Activated effector memory CD4-positive, alpha-beta T cell treated with Interleukin-2 at 50 U/mL for 16 hours (primary cell): Measurements from ENCODE around the gene TM9SF4.

Source experiments
- DNase-seq: peaks from one replicate; pipeline ENCODE4 v3.0.0-alpha.2; 2020

Gene TM9SF4

DNA sequence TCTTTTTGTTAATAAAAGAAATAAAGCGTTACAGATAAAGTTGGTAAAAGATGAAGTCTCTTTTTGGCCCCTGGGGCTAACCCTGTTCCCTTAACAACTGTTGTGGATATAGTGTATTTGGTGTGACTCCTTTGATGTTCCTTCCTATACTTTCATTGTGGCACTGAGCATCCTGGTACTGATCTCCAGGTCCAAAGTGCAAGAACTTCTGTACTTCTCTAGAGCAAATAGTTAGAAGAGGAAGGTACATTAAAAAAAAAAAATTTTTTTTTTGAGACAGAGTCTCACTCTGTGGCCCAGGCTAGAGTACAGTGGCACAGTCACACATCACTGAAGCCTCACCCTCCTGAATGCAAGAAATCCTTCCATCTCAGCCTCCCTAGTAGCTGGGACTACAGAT is 104.4 kb downstream of the TM9SF4 start:
- DNase-seq, result no peak

GRCh38 chr20:32215147-32215546 is 105.6 kb downstream of the TM9SF4 start:
- DNase-seq, result no peak

DNA sequence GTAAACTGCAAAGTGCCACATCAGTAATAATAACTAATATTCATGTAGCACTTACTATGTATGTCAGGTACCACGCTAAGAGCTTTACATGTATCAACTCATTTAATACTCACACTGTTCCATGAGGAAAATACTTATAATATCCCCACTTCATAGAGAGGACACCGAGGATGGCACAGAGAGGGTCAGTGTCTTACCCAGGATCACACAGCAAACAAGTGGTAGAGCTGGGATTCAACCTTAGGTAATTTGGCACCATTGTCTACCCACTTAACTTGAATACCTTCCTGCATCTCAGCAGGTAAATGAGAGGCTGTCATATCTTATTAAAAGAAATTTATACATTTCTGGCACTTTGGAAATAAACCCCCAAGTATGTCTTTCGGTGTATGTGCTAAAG is 106.2 kb downstream of the TM9SF4 start:
- no peak for DNase-seq

GRCh38 chr20:32216179-32217142 is 106.9 kb downstream of the TM9SF4 start:
- DNase-seq, result no peak
